GM19372 (cell line): Measurements from ENCODE around the gene CNNM1.

Experiments
- ATAC-seq: cut with Tn5 transposase; IDR thresholded peaks from one replicate; pipeline ENCODE4 v1.9.1; 2021; ENCODE audit warnings: mild to moderate bottlenecking, low read depth, moderate library complexity; ENCODE audit not compliant: unreplicated experiment

The CNNM1 gene

GRCh38 chr10:99331207-99331803 is 2.1 kb downstream of the CNNM1 start:
- ATAC-seq: no peak

GRCh38 chr10:99337311-99337811 is 8.2 kb downstream of the CNNM1 start:
- ATAC-seq: no peak

DNA sequence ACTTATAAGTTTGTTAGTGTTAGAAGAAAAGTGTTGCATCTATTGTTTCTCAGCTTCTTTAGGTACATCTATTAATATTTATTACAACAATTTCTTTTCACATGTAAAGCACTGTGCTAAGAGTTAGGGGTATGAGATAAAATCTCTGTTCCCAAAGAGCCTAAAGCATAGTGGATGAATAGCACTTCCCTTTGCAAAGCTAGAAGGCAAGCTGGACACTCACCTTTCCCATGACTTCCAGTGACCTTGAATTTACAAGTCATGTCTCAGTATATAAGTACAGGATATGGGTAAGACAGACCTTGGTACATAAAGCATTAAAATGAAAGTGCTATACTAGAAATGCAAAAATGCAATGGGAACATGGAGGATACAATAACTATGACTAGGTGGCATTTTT is 8.7 kb downstream of the CNNM1 start:
- ATAC-seq: no peak

GRCh38 chr10:99339077-99339476 is 9.9 kb downstream of the CNNM1 start:
- ATAC-seq: no peak

- no peak for ATAC-seq
Measured at GRCh38 chr10:99339563-99340047, 10.4 kb downstream of the CNNM1 start.

DNA sequence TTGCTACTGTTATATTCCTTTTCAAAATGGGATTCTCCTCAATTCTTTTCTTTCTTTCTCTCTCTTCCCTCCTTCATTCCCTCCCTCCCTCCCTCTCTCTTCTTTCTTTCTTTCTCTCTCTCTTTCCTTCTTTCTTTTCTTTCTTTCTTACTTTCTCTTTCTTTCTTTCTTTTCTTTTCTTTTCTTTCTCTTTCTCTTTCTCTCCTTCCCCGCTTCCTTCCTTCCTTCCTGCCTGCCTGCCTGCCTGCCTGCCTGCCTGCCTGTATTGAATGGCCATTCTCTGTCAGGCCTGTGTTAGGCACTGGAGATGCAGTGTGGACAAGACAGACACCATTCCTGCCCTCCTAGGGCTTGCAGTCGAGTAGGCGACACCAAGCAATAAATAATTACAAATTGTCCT is 11.5 kb downstream of the CNNM1 start:
- ATAC-seq: no peak

DNA sequence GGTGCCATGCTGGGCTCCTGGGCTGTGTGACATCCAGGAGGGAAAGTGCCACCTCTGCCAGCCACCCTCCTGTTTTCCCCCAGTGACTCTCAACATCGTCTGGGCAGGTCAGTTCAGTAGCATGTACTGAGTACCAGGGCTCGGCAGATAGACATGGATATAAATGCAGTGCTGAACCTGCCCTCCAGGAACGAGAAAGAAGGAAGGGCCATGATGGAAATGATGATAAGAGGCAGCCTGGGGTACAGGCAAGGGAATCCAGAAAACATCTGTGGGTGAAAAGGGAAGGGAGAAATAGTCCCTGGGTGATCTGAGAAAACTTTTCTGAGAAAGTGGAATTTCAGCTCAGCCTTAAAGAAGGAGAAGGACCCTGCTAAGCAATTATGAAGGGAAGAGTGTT is 12.1 kb downstream of the CNNM1 start:
- no peak for ATAC-seq

- no peak for ATAC-seq
Measured at GRCh38 chr10:99341860-99342490, 12.8 kb downstream of the CNNM1 start.

- ATAC-seq: no peak
Measured at GRCh38 chr10:99343262-99343661, 14.1 kb downstream of the CNNM1 start.

DNA sequence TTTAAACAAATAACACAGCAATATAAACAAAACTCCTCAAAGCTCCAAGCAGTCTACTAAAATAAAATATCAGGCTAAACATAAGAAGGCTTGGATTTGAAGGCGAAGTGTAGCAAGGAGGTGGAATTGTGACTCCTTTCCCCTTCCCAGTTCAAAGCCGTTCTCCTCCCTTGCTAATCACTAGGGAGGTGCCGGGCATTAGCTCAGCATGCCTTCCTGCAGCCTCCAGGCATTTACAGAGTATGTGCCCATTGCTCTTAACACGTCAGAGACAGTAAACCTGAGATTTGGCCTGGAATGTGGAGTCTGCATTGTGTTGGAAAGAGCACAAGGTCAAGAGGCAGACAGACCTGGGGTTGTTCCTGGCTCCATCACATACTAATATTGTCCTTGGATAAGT is 15.6 kb downstream of the CNNM1 start:
- no peak for ATAC-seq

DNA sequence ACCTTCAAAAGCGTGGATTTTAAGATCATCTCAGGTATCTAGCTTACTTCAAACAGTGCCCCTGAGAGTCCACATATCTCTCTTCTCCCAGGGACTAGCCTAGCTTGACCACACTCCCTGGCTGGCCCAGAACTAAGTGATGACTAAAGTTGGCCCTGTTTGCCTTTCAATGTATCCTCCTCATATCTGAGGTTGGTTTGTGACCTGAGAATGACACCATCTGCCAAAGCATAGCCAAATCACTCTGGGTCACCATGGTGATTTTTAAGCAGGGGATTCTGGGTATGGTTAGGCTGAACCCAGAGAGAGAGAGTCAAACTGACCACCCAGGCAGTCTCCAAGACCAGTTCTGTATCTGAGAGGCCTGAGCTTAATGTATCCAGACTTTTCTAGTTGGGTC is 16.2 kb downstream of the CNNM1 start:
- ATAC-seq: no peak

- no peak for ATAC-seq
Measured at GRCh38 chr10:99346247-99346646, 17.1 kb downstream of the CNNM1 start.

DNA sequence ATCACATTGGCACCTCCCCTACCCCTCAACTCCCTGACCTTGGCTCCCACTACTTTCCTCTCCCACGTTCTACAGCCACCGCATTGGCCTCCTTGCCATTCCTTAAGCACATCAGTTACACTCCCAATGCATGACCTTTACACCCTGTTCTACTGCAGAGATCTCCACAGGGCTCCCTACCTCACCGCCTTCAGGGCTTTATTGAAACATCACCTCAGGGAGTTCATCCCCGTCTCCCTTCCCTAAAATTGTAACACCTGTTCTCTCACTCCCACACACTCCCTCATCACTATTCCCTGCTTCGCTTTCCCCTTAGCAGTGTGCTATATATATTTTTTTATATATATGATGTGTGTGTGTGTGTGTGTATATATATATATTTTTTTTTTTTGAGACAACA is 18.5 kb downstream of the CNNM1 start:
- ATAC-seq: no peak

- no peak for ATAC-seq
Measured at GRCh38 chr10:99353182-99353581, 24.0 kb downstream of the CNNM1 start.

DNA sequence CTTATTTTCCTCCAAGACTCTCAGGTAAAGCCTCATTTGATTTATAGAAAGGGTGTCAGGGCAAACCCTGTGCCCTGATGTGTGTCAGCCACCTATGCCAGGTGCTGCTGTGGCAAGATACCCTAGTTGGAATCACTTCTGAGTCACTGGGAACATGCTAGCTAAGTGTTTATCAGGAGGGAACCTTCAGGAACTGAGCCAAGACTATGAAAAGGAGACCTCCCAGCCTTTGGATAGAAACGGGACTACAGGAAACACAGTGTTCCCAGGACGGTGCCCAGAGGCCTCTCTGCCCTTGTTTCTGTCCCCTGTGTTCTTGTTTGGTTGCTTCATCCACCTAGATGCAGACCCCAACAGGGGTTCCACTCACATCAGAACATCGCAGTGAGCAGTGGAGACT is 28.5 kb downstream of the CNNM1 start:
- no peak for ATAC-seq

GRCh38 chr10:99358101-99358500 is 28.9 kb downstream of the CNNM1 start:
- ATAC-seq: no peak

DNA sequence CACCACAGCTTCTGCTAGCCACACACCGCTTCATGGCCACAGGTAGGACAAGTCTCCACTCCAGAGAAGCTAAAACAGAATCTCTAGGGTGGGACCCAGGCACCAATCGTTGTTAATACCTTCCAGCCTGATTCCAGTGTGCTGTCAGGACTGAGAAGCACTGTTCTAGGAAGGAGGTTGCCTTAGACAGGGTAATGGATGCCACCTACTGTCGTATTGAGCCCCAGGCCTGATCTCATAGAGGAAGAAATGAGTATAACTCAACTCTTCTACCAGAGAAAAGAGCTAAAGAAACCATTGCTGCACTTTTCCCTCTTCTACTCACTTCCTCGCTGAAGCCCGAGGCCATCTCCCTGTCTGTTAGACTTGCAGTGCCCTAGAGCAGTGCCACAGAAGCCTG is 31.8 kb downstream of the CNNM1 start:
- no peak for ATAC-seq

DNA sequence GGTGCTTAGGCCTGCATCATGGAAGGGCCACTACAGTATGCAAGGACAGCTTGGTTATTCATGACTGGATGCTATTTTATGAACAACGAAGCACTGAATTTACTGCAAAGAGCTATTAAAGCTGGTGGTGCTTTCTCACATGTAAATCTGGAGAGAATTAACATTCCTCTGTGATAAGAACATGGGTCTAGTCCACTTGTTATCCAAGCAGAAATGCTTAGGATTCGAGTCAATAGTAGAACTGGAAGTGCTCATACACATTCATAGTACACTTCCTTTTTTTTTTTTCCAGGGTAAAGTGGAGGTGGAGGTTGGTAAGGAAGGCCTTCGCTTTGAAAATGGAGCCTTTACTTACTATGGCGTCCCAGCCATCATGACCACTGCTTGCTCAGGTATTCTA is 35.0 kb downstream of the CNNM1 start:
- ATAC-seq: no peak

DNA sequence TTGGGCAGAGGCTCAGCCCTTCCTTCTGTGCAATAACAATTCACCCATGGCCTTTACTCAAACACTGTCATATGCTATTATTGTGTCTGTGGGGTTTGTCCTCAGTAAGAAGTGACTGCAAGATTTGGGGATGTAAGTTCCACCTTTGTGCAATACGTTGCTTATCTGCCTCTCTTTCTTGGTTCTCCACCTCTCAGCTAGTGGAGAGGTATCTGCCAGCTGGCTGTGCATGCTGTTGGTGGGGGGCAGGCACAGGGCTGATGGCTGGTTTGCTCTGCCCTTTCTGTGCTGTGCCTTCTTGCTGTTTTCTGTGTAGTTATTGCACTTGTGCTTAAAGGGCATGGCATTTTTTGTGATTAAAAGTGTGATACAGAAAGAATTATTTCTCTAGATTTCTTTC is 36.2 kb downstream of the CNNM1 start:
- no peak for ATAC-seq

DNA sequence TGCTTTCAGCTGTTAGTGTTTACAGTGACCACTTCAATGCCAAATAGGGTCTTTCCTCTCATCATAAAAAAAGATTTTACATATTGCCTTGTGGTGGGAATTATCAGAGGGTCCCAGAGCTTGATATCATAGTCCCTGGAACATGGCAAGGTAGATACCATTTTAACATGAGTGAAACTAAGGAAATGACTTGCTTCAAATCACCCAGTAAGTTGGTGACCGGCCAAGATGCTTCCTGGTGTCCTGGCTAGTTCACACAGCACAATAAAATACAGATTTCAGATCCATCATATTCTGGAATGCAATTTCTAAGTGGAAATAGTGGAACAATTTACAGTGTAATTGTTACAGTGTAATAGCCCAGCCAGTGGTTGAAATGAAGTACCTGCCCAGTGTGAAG is 36.6 kb downstream of the CNNM1 start:
- ATAC-seq: no peak

- ATAC-seq: no peak
Measured at GRCh38 chr10:99366666-99367065, 37.5 kb downstream of the CNNM1 start.

GRCh38 chr10:99368646-99369045 is 39.5 kb downstream of the CNNM1 start:
- no peak for ATAC-seq
